Measurements from ENCODE around the gene PAK1.

Gene PAK1

DNA sequence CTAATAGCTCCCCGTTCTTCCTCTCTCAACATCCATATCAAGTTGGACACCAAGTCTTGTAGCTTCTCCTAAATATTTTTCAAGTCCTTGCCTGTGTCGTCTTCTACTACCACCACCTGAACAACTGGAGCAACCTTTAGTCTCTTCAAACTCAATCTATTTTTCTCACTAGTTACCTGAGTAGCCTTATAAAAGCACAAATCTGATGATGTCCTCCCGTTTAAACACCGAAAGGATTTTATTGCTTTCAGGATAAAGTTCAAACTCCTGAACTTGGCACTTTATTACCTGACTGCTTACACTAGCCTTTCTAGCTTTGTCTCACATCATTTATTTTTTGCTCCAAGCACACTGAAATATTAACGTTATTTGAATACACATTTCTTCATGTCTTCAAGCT, 1.3 kb upstream of the PAK1 start:
- no peak for DNase-seq (ENCODE audit: low read depth in 2 of 2, low spot score in 1 of 2)

DNA sequence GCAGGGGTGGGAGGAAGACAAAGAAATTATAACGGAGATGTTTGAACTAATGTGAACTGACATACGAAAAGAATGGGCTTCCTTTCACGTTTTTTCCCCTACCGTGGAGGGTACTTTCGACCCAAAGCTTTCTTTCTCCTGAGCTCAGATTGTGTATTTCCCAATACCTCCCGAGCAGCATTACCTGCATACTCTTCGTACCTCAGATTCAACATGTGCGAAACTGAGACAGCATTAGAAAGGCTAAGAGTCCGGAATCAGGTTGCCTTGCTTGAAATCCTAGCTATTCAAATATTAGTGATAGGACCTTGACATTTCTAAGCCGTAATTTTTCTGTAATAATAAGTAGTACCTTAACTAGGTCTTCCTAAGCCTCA, 778 bp upstream of the PAK1 start:
- no peak for DNase-seq (ENCODE audit: low read depth in 2 of 2, low spot score in 1 of 2)

DNA sequence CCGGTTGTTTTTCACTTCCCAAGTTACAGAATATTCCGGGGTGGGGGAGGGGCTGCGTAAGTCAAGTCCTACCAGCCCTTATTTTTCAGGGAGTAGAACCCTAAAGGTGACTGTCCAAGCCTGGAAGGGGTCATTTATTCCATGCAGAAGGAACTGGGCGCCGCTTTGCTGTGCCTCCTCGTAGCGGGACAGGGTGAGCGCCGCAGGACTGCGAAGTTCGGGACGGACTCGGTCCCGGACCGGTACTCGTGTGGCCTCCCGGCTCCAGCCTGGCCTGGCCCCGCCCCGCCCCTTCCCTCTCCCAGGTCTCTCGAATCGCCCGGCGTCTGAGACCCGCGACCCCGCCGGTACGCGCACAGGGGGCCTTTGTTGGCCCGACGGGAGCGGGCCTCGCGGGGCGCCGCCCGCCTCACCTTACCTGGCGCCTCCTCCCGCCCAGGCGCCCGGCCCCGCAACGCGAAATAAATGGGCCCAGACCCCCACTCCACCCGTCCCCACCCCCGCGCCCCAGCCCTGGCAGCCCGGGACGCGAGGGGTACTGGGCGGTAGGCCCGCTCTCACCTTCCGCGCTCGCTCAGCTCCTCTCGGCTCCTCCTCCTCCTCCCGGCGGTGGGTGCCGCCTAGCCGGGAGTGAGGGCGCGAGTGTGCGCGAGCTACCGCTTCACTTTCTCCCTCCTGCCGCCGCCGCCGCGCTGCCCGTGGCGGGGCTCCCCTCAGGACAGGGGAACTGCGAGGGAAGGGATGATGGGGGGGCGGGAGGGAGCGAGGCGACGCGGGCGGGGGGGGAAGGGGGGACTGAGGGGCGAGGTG, 698 bp downstream of the PAK1 start:
- peak in 1 of 2 donors; percentile 26 for DNase-seq (ENCODE audit: low read depth in 2 of 2, low spot score in 1 of 2)

DNA sequence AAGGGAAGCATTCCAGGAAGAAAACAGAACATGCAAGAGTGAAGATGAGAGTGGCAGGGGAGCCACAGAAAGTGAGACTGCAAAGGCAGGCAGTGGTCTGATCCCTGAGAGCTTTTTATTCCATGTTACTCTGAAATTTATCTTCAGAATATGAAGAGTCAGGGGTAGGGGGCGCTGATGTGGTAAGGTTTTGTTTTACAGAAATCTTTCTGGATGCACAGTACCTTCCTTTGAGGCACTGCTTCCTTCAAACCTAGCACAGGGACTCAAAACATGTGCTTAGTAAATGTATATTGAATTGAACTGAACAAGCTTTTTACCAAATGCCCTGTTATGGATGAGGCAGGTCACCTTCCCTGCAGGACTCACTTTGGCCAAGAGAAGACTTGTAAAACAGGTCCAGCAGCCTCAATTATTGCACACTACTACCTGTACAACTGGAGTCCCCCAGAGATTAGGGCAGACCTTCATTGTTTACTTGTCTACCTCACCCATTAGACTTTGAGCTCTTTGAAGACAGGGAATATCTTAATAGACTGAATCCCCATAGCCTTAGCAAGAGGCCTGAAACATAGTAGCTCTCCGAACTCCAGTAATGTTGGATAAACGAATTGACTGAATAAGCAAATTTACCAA, 2.2 kb downstream of the PAK1 start:
- DNase-seq (ENCODE audit: low read depth in 2 of 2, low spot score in 1 of 2), result no peak

DNA sequence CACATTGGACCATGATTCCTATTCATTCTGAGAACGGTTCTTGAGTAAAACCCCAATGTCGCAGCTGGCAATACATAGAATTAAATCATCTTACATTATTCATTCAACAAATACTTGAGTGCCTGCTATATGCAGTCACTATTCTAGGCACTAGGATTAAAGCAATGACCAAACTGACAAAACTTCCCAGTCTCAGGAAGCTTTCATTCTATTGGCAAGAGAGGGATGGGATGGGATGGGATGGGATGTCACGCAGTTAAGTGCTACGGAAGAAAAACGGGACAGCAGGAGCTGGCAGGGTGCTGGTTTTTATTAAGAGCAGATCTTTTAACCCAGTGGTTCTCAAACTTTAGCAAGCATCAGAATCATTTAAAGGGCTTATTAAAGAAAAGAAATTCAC, 2.9 kb downstream of the PAK1 start:
- no peak for DNase-seq (ENCODE audit: low read depth in 2 of 2, low spot score in 1 of 2)

DNA sequence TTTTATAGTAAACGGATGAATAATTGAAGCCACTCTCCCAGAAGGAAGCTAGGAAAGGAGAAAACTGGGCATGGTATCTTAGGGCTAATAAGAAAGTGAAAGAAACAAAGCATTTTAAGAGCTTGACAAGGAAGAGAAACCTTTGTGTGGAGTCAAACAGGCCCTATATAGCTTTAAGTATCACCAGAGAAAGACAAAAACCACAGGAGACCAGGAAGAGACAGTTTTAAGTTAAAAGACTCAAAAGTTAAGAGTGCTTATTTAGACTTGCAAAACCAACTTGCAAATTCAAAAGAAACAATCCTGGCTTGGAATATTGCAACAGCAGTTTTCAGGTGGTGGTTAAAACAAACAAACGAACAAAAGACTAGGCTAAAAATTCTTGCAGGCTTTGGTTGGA, 3.4 kb downstream of the PAK1 start:
- DNase-seq (ENCODE audit: low read depth in 2 of 2, low spot score in 1 of 2), result no peak

DNA sequence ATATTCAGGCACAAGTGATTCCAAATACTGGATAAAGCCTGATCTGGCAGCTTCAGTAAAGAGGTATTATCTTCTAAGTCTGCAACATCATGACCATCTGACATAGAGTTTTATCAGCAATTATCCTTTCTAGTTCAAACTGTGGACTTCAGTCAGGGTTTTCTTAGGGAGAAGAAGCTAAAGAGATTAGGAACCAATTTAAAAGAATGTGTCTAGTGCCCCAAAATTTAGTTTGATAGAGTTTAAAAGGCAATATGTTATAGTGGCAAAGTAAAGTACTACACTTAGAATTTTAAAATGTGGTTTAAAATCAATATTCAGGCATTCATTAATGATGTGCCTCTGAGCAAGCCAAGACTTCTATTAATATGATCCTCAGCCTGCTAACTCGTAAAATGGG, 5.4 kb downstream of the PAK1 start:
- no peak for DNase-seq (ENCODE audit: low read depth in 2 of 2, low spot score in 1 of 2)

DNA sequence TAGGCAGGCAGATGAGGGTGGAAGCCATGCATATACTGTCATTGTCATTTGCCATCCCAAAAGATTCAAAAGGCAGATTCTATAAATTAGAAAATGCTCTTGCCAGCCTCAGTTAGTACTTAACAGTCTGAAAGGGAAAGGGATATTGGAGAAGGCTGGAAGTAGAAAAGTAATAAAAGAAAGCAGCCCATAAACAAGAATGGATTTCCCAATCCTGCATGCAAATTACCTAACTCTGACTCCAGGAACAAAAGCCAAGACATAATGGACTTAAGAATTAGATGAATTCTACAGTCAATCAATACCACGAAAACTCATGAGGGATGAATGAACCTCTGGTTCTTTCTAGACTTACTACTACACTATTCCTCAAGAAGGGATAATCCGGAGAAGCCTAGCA, 5.9 kb downstream of the PAK1 start:
- DNase-seq (ENCODE audit: low read depth in 2 of 2, low spot score in 1 of 2), result no peak

DNA sequence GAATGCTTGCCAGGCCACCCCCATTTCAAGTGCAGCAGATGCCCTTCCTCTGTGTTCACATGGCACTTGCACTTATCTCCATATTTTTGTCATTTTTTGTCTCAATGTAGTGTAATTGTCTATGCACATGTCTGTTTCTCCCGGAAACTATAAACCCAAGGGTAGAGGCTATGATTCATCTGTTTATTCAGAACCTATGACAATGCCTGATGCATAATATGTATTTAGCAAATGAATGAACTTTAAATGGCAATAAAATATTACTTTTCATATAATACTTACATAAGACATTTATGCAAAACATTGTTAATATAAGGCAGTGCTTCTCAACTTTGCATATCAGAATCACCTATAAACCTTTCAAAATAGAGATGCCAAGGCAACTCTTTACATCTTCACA, 6.7 kb downstream of the PAK1 start:
- no peak for DNase-seq (ENCODE audit: low read depth in 2 of 2, low spot score in 1 of 2)

DNA sequence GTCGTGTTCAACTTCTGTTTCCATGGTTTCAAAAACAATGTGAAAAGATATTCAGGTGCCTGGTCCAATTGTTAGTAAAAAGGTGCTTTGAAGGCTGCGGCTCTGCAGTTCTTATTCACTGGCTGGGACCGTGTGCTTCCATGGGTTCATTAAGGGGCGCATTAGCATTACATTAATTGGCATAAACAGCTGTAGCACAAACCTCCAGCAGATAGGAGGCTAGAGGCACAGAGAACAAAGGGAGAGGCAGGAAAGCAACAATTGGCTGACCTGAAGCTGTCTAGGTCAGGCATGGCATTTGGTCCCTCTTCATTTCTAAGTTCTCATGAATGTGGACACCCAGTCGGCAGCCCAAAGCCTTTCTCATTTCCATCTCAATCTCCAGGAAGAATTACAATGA, 16.6 kb downstream of the PAK1 start:
- DNase-seq (ENCODE audit: low read depth in 2 of 2, low spot score in 1 of 2), result no peak

DNA sequence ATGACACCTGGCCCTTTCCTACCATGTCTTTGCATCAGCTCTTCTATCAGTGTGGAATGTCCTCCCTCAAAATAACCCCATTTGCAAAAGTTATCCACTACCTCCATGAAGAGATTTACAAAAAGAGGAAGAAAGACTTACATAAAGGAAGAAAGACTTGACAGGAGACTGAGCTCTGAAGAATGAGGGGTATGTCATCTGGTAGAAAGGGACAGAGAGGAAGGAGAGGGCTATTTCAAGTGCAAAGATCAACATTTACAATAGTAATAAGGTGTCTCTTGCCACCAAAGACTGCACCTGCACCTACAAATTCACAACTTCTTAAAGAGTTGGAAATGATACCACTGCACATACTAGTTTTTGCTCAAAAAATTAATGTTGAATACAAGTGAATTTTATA, 18.2 kb downstream of the PAK1 start:
- no peak for DNase-seq (ENCODE audit: low read depth in 2 of 2, low spot score in 1 of 2)

DNA sequence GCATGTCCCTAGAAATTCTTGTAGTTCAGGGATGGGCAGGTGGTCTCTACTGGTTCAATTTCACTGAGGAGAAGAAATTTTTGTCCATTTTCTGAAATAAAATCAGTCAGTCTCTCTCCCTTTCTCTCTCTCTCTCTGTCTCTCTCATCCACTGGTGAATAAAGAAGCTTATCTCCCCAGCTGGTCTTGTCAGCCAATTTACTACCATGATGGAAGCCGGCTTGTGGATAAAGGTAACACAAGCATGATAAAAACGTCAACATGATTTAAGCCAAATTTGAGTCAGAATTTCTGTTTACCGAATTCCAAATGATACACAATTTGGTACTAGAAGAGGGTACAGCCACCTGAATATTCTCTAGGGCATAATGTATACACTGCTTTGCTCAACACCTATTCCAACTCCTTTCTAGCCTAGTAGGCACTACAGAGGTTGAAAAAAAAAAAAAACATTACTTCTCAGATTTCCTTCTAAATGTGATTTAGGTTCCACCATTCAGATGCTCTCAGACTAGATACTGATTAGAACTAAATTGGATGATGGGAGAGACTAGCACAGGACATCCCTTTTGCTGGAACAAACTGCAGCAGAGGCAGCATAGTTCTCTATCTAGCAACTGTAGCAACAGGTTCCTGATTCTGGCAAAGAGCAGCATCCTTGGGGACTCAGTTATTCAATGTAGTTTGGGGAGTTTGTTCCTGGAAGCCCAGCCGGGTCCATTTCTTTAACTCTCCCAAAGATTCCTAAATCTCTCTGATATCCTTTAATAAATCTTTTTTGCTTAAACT, 18.8 kb downstream of the PAK1 start:
- no peak for DNase-seq (ENCODE audit: low read depth in 2 of 2, low spot score in 1 of 2)

DNA sequence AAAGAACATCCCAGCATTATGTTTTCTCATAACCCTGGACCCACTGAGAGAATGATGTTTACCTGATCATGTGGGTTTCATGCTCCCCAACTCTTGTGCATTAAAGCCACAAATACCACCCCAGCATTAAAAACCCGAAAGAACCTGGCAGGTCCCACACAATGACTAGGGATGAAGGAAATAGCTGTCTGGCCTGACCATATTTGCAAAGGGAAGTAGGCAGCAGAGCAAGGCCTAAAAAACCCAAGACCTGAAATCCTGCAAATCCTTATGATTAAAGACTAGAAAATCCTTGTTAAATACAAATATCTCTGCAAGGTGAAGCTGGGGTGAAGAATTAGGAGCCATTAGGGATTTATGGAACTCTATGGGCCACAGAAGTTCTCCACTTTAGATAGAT, 23.7 kb downstream of the PAK1 start:
- no peak for DNase-seq (ENCODE audit: low read depth in 2 of 2, low spot score in 1 of 2)

DNA sequence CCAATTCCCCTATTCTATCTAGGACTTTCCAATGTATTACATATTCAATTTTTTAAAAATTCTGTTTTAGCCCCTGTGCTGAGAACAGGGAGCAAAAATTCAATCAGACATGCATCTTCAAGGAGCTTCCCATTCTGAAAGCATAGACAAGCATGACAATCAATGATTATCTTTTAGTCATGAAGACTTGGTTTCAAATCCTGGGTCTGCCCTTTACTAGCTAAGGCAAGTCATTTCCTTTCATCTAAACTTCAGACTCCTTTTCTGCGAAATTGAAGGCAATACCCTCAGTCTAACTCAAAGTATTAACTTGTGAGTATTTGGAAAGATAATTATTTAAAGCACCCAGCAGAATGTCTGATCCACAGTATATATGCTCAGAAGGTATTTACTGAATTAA, 24.1 kb downstream of the PAK1 start:
- DNase-seq (ENCODE audit: low read depth in 2 of 2, low spot score in 1 of 2), result no peak

DNA sequence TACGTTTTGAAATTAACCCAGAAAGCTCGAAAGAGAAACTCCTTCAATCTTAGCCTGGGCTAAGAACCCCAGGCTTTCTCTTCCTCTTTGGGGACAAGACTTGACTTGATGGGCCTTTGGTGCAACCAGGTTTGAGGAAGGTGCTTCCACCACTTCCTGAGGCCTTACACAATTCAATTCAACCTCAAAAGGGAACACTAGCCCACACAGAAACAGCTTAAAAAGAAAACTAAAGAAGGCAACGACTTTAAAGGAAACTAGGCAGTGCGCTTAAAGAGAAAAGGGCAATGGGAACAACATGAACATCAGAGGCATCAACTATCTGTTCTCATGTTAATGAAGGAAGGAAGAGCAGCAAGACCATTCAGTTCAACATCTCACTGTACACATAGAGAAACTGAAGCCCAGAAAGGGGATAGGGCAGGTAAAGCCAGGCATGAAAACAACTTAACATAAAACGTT, 24.8 kb downstream of the PAK1 start:
- DNase-seq (ENCODE audit: low read depth in 2 of 2, low spot score in 1 of 2), result no peak

DNA sequence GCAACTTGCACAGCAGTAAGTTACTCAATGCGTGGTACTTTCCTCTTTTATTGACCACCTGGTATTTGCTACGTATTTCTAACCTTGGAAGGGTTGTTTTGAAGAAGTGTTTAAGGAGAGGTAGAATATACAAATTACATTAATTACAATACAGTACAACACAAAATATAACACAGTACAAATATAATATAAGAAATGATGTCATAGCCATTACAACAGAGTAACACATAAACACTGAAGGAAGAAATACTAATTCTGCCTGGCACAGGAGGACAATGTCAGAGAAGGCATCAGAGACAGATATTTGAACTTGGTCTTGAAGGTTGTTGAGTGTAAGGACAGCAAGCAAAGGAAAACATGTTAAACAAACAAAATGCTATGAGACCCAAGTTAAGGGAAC, 25.6 kb downstream of the PAK1 start:
- no peak for DNase-seq (ENCODE audit: low read depth in 2 of 2, low spot score in 1 of 2)

DNA sequence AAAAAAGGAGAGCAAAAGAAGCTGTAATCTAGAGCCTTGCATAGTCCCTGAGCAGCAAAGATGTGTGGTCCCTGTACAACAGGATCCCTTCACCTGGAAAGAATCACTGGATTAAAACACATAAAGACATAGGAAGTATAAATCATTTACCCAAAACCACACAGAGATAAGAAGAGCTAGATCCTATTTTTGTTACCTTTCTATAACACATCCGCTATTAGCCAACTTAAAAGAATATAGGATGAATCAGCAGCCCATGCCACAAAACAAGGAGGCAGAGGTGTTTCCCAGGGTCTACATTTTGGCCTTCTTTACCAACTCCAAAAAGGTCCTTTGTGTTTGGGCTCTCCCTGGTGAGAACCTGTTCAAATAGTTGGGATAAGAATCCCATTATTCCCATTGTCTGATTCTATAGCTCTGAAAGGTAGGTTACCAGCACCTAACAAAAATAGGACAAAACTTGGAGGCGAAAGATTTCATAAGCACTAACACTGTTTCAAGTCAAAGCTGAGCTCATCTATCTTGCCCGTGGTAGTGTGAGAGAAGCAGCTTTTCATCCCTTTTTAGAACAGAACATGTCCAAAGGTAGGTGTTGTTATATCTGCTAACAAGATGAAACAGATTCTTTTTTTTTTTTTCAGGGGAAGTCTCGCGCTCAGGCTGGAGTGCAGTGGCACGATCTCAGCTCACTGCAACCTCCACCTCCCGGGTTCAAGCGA, 26.8 kb downstream of the PAK1 start:
- DNase-seq (ENCODE audit: low read depth in 2 of 2, low spot score in 1 of 2), result no peak

DNA sequence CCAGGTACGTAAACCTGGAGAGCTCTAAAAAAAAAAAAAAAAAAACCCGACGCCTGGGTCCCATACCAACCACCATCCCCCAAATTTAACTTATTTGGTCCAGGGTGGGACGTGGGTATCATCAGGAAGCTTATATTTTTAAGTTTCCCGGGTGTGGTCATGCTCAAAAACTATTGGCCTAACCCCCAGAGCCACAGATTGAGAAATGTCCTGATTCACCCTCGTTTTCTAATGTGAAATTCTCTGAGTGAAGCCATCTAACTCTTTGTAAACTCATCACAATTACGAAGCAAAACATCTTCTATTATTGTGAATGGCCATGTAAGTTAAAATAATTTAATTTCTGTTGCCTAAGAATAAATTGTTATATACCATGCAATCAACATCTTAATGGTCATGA, 29.6 kb downstream of the PAK1 start:
- DNase-seq (ENCODE audit: low read depth in 2 of 2, low spot score in 1 of 2), result no peak

DNA sequence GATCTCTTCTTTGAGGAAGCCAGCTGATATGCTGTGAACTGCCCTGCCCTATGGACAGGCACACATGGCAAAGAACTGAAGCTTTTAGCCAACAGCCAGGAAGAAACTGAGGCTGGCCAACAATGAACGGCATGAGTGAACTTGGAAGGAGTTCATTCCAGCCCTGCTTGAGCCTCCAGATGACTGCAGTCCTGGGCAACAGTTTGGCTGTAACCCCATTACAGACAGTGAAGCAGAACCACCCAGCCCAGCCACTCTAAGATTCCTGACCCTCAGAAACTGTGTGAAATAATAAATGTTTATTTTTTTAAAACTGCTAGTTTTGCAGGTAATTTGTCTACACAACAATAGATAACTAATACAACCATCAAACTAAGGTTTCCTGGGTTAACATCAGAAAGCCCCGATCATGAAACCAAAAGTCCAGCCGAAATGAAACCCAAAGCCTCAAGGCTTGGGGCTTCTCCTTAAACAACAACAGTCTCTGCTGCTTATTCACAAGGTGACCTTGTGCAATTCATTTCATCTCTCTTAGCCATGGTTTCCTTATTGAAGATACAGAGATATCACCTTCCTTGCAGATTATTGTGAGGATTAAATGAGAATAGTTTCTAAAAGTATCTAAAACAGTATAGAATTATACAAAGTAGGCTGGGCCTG, 31.4 kb downstream of the PAK1 start:
- DNase-seq (ENCODE audit: low read depth in 2 of 2, low spot score in 1 of 2), result no peak

DNA sequence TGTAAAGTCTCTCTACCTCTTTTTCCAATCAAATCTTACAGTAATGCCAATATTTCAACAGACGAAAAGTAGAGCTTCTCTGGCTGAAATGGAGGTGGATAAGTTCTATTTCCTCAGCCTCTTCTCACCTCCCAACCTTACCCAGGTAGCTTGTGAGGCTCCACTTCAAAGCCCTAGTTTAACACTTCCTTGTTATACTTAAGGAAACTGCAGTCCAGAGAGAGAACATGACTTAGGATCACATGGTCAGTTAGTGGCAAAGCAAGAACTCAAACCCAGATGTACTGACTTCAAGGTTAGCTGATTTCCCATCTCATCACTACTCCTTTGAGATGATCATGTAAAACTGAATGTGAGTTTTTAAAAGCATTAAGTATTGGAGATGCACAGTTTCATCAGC, 32.5 kb downstream of the PAK1 start:
- no peak for DNase-seq (ENCODE audit: low read depth in 2 of 2, low spot score in 1 of 2)

DNA sequence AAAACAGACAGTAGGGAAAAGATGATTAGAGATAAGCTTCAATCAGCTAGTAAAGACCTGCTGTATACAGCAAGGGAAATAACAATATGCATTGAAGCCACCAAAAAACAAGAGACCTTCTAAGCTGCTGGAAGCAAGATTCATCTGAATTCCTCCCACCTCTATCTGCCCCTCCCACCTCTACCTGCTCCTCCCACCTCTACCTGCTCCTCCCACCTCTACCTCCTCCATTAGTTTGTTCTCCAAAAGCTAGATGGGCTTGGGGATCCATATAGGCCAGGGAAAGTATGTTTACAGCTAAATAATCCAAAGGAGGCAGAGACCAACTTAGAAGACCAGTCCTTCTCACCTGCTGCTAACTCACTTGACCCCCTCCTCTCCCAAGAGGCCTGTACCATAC, 33.2 kb downstream of the PAK1 start:
- no peak for DNase-seq (ENCODE audit: low read depth in 2 of 2, low spot score in 1 of 2)

All from stimulated activated CD8-positive, alpha-beta memory T cell treated with anti-CD3 and anti-CD28 coated beads, Interleukin-4, amount 100 ng/mL, for 1 hour (primary cell).